ENCODE results near the gene GALNT2.

Gene GALNT2

GRCh38 chr1:230097370-230097769 lies 30.3 kb downstream of the GALNT2 start:
- DNase-seq, result no peak

GRCh38 chr1:230098723-230099122 lies 31.7 kb downstream of the GALNT2 start:
- no peak for DNase-seq

GRCh38 chr1:230099465-230099864 lies 32.4 kb downstream of the GALNT2 start:
- DNase-seq, result no peak

DNA sequence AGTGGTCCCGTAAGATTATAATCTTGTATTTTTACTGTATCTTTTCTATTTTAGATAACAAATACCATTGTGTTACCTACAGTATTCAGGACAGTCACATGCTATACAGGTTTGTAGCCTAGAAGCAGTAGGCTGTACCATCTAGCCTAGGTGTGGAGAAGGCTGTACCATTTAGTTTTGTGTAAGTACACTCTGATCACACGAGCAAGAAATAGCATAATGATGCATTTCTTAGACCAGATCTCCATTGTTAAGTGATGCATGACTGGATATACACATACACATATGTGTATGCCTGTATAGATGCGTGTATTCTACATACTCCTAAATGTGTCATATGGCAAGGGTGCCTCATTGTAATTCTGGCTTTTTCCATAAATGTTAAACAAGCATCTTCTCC lies 33.9 kb downstream of the GALNT2 start:
- no peak for DNase-seq

GRCh38 chr1:230101556-230101955 lies 34.5 kb downstream of the GALNT2 start:
- DNase-seq, result no peak

DNA sequence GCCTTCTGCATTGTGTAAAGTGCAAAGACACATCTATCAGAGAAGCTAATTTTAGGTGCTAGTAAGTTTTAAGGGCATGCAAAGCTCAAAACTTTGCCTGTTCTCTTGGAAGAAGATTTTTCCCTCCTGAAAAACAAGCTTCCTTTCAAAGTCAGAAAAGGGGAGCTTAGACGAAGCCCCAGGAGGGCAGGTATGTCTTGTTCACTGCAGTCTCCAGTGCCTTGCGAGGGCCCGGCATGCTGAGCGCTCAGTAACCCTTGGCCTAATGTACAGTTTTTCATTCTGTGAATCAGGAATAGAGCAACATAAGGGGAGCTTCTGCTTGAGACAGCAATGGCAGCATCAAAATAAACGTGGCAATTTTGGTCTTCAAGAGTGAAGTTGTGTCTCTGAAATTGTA lies 35.0 kb downstream of the GALNT2 start:
- no peak for DNase-seq

DNA sequence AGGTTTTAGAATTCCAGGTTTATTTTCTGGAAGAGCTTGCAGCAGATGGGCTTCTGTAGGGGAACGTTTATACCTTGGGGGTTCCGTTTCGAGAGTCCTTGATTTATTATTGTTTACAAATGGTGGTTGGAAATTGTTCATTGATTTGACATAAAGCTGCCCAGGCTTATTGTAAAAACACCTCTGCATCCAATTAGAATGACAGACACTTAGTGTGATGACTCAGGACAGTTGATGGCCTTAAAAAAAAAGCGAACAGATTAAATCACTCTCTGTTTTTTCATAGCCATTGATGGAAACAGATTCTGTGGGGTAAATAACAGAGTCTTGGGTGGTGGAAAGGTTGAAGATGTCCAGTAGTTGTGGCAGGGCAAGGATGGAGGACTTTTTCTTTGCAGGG lies 35.4 kb downstream of the GALNT2 start:
- DNase-seq, result no peak

DNA sequence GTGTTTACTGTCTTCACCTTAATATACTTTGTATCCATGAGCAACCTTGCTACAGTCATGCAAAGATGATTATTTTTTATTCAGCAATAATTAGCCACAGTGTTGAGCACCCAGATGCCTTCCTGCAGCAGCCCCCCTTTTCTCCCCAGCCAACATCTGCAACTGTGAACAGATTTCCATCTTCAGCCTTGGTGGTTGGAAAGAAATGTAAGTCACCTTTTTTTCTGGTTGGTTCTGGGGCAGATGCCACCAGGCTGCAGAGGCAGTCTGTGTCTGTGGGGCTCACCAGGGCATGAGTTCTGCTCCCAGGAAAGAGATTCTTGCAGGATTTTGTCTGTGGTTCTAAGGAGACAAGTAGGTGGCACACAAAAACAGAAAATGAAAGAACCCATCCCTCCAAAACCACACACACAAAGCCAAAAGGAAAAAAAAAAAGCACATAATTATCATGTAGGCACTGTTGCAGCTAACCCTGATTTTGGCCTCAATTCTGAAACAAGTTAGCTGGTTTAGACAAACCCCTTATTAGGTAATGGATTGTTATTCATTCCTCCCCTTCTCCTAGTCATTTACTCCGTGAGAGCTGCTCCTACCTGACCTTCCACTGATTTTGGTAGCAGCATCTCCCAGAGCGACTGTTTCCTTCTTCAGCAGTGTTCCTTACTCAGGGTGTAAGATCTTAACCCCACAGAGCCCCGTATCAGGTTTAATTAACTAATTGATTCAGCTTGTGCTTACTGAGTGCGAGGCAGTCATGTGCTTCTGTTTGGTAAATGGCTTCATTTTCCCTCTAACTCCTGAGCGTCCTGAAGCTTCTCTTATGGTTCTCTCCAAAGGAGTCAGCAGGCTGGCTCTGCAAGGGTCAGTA lies 36.5 kb downstream of the GALNT2 start:
- DNase-seq, result no peak

GRCh38 chr1:230104395-230105244 lies 37.6 kb downstream of the GALNT2 start:
- peak; percentile 80 for DNase-seq

GRCh38 chr1:230105245-230105753 lies 38.3 kb downstream of the GALNT2 start:
- DNase-seq, result no peak

- DNase-seq, result no peak
Measured at GRCh38 chr1:230105754-230106625, 39.0 kb downstream of the GALNT2 start.

GRCh38 chr1:230107941-230108340 lies 40.9 kb downstream of the GALNT2 start:
- DNase-seq, result no peak

DNA sequence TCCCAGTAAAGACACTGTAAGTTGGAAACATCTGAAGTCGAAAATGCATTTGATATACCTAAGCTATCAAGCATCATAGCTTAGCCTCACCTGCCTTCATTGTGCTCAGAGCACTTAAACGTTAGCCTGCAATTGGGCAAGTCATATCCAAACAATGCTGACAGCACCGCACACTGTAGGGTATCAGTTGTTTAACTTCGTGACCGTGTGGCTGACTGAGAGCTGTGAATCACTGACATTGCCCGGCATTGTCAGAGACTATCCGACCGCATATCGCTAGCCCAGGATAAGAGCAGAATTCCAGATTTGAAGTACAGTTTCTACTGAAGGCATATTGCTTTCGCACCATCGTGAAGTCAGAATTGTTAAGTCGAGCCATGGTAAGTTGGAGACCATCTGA lies 41.5 kb downstream of the GALNT2 start:
- no peak for DNase-seq

GRCh38 chr1:230109066-230109465 lies 42.0 kb downstream of the GALNT2 start:
- no peak for DNase-seq

- DNase-seq, result no peak
Measured at GRCh38 chr1:230109895-230110667, 43.0 kb downstream of the GALNT2 start.

GRCh38 chr1:230110971-230111370 lies 43.9 kb downstream of the GALNT2 start:
- DNase-seq, result no peak

- DNase-seq, result no peak
Measured at GRCh38 chr1:230112131-230112701, 45.2 kb downstream of the GALNT2 start.

GRCh38 chr1:230112782-230113181 lies 45.7 kb downstream of the GALNT2 start:
- DNase-seq, result no peak

DNA sequence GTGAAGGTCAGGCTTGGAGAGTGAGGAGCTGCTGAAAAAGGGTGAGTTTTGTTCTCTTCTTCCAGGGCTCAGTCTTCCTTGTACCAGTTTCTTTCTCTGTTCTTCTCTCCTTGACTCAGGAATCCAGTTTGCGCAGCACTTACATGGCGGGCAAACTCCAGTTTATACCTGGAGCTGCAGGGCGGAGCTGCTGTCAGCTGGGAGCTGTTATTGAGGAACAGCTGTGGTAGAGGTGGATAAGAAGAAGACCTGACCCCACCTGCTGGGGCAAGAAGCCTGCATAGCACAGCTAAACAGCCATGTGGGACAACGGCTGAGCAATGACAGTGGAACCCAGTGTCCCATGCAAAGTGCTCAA lies 46.2 kb downstream of the GALNT2 start:
- no peak for DNase-seq

GRCh38 chr1:230113593-230114236 lies 46.7 kb downstream of the GALNT2 start:
- DNase-seq, result no peak

DNA sequence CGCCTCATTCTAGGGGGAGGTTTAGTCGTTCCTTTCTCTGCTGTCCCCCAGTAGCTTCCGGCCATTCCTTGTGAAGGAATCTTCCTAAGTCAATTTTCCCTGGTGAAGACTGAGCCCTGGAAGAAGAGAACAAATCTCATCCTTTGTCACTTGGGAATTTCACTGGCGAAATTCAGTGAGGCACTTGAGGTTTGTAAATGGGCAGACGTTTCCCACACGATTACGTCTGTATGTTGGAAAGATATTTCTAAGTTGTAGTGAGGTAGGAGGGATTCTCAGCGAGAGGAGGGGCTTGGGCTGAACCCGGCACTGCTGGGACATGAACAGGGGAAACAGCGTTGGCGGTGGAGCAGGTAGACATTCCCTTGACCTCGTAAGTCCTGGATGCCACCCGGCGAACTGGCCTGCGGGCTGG lies 47.2 kb downstream of the GALNT2 start:
- DNase-seq, result no peak

All from right forelimb (tissue), 1 donor.